Central memory CD4-positive, alpha-beta T cell (primary cell): ENCODE results near the gene ANKRD62.

ENCODE experiments used
- DNase-seq: peaks from one replicate; pipeline ENCODE4 v3.0.0; 2022
- total RNA-seq, 3 experiments: gene quantifications; one replicate each; lab custom pipeline; 2026; lab: John Stamatoyannopoulos, UW

Gene ANKRD62
- total RNA-seq: 0 reads per million in 3 experiments

- DNase-seq: no peak
Measured at GRCh38 chr18:12093520-12094257, at the start of gene ANKRD62. Gene ANKRD62, plus strand, starts transcription at chr18:12093843. Its CDS starts 175 bp downstream, at chr18:12094018.

- DNase-seq: no peak
Measured at GRCh38 chr18:12044591-12044990, 49.1 kb upstream of the ANKRD62 start.

DNA sequence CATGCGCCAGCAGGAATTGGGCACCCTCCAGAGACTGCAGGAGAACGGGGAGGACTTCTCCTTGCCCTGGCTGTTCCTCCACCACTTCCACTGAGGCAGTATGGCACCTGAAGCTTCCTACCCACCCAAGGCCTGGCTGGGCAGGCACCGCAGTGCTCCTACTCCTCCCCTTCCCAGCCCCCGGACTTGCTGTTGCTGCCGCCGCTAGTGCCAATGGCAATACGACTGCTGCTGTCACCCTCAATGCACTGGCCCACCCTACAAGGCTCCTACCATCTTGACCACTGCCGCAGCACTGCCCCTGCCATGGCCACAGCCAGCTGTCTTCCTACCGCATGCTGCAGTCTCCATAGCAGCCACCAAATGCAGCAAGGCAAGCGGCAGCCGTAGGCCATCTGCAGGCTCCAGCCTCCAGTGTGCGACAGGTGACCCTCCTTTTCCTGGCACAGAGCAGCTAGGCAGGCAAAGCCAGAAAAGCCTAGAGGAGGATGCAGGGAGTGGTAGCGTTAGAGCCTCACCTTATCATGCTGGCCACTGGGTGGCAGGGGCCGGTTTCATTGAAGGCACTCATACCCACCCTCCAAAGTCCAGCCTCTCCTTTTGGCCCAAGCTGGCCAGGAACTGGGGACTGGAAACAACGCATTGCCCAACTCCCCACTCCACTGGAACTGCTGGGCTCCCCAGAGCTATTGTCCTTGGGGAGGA lies 47.4 kb upstream of the ANKRD62 start:
- no peak for DNase-seq

- no peak for DNase-seq
Measured at GRCh38 chr18:12046751-12047335, 46.8 kb upstream of the ANKRD62 start.

- DNase-seq: no peak
Measured at GRCh38 chr18:12048010-12048826, 45.4 kb upstream of the ANKRD62 start.

DNA sequence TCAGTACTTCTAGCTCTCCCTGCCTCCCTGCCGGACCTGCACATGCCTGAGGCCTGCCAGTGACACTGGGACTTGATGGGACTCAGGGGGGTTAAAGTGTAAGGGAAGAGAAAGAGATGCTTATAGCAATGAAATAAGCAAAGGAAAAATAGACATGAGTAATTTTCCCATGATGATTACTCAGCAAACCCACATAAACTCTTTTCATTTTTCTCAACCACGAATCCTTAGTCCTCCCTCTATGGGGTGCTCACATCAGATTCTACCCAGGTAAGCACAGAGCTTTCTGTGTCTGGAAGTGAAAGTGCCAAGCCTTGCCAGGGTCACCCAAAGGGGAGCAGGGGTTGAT lies 44.8 kb upstream of the ANKRD62 start:
- DNase-seq: no peak

- no peak for DNase-seq
Measured at GRCh38 chr18:12049978-12050811, 43.4 kb upstream of the ANKRD62 start.

GRCh38 chr18:12052866-12053265 lies 40.8 kb upstream of the ANKRD62 start:
- no peak for DNase-seq

GRCh38 chr18:12053289-12053688 lies 40.4 kb upstream of the ANKRD62 start:
- no peak for DNase-seq

- no peak for DNase-seq
Measured at GRCh38 chr18:12056034-12056883, 37.4 kb upstream of the ANKRD62 start.

GRCh38 chr18:12056884-12057402 lies 36.7 kb upstream of the ANKRD62 start:
- DNase-seq: no peak

GRCh38 chr18:12057419-12058039 lies 36.1 kb upstream of the ANKRD62 start:
- DNase-seq: no peak

GRCh38 chr18:12059334-12060181 lies 34.1 kb upstream of the ANKRD62 start:
- no peak for DNase-seq

GRCh38 chr18:12060182-12060870 lies 33.3 kb upstream of the ANKRD62 start:
- no peak for DNase-seq

GRCh38 chr18:12061685-12062084 lies 32.0 kb upstream of the ANKRD62 start:
- DNase-seq: no peak

DNA sequence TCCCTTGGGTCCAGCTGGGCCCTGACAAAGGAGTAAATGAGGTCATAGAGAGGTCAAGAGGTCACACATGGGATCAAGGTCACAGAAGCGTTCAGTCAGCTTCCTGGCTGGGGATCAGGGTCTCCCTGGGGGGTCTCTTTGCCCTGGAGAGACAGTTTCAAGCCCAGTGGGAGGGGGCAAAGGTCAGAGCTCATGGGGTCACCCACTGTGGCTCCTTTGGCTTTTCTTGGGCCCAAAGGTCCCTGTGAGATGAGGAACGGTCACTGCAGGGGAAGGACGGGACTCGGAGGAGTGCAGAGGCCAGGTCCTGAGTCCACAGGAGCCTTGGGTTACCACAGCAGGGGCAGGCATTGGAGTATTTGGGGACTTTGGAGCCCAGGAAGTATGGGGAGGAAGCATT lies 30.7 kb upstream of the ANKRD62 start:
- no peak for DNase-seq

DNA sequence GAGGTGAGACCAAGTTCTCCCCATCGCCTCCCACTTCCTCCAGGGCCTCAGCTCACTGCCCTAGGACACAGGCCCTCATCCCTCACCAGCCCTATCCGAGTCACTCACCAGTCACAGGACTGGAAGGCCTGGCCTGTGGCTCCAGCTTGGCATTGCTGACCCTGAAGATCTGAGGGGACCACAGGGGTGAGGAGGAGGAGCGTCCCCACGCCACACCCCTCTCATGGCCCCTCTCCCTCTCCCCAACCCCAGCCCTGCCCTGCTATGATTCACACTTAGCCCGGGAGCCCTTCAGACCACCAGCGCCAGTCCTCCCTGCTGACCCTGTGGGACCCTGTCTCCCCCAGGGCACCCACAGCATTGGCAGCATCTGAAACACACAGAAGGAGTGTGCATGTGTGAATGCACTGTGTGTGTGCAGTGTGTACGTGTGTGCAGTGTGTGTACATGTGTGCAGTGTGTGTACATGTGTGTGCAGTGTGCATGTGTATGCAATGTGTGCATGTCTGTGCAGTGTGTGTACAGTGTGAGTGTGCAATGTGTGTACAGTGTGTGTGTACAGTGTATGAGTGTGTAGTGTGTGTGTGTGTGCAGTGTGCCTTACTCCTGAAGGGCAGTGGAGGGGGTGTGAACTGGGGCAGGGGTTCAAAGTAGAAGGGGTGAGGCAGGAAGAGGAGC lies 29.4 kb upstream of the ANKRD62 start:
- no peak for DNase-seq

DNA sequence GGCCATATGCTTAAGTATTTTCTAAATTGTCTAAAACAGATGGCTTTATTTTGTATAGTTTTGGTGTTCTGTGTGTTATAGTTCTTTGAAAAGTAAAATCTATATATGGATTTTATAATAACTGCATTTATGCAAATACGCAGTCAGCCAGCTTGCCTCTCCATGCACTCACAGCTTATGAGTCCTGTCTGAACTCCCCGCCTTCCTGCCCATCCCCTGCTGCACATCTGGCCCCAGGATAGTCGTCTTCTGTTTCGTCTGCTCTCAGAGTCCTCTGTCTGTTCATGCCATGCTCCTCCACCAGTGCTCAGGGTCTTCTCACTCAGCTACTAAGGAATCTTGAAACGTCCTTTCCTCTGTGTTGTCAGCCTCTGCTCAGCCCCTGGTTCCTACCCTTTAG lies 28.2 kb upstream of the ANKRD62 start:
- DNase-seq: no peak
